H1 (cell line): ENCODE results near the gene TIA1. TPM values are rescaled to one million over a fixed set of nuclear protein-coding genes. Genes with fewer than 3 reads are reported as not detected.

Experiments used
- CTCF ChIA-PET: fragments of 300-600 bp; sonication (Branson Sonifier 250); formaldehyde crosslinking; loops from one replicate; lab custom pipeline; 2021; ENCODE audit not compliant: partially characterized antibody; lab: Charles Lee
- POLR2A ChIA-PET: fragments of 300-600 bp; sonication (Branson Sonifier 250); formaldehyde crosslinking; loops from one replicate; lab custom pipeline; 2021; ENCODE audit warnings: inconsistent platforms; ENCODE audit not compliant: partially characterized antibody; lab: Charles Lee
- DNase-seq, 2 experiments: peaks; one replicate each; pipeline versions ENCODE4 v3.0.0 to v3.0.0-alpha.2; 2010 to 2022; ENCODE audit warnings: low spot score in 2 of 2, low read depth in 1 of 2, mixed read lengths in 1 of 2
- FAIRE-seq: peaks from 2 replicates; lab custom pipeline; 2011; peaks lifted over from hg19 to GRCh38; lab: Jason Lieb, UNC
- H2AFZ ChIP-seq: 2 replicates; pipeline ENCODE4 v1.8.1; 2012; ENCODE audit warnings: low read length, inconsistent platforms
- H2AK5ac ChIP-seq: 2 replicates; pipeline ENCODE4 v1.6.1; 2013; ENCODE audit warnings: low read depth, low read length
- H2BK120ac ChIP-seq: replicated peaks from 2 replicates; pipeline ENCODE3; 2013; ENCODE audit warnings: low read depth, low read length, inconsistent platforms
- H2BK12ac ChIP-seq: 2 replicates; pipeline ENCODE4 v1.6.1; 2013; ENCODE audit warnings: low read depth, low read length
- H2BK15ac ChIP-seq: 2 replicates; pipeline ENCODE4 v1.6.1; 2013; ENCODE audit warnings: low read length
- H2BK20ac ChIP-seq: 2 replicates; pipeline ENCODE4 v1.6.1; 2013; ENCODE audit warnings: low read length
- H2BK5ac ChIP-seq: 2 replicates; pipeline ENCODE4 v1.6.1; 2013; ENCODE audit warnings: low read depth, low read length
- H3K14ac ChIP-seq: 2 replicates; pipeline ENCODE4 v1.6.1; 2013; ENCODE audit warnings: inconsistent platforms; ENCODE audit not compliant: insufficient read length
- H3K18ac ChIP-seq: 2 replicates; pipeline ENCODE4 v1.6.1; 2013; ENCODE audit warnings: low read length; ENCODE audit errors: extremely low read depth
- H3K23ac ChIP-seq: 2 replicates; pipeline ENCODE4 v1.6.1; 2013; ENCODE audit warnings: inconsistent platforms; ENCODE audit not compliant: insufficient read length
- H3K23me2 ChIP-seq: 2 replicates; pipeline ENCODE4 v1.6.1; 2013; ENCODE audit warnings: low read depth, low read length
- H3K27ac ChIP-seq: 2 replicates; pipeline ENCODE4 v1.6.1; 2011; ENCODE audit warnings: low read depth, low read length, inconsistent platforms
- H3K27me3 ChIP-seq, 4 experiments: replicated peaks in 1 of 4; 1 replicate in 1 of 4; 2 replicates in 3 of 4; pipeline versions ENCODE4 v1.6.1 to v1.8.1; 2011 to 2013; ENCODE audit warnings: low read length in 3 of 4, mild to moderate bottlenecking in 3 of 4, inconsistent platforms in 2 of 4, mixed read lengths in 2 of 4, moderate library complexity in 1 of 4; ENCODE audit not compliant: control insufficient read depth in 3 of 4, insufficient read depth in 3 of 4; ENCODE audit errors: extremely low read depth in 1 of 4
- H3K36me3 ChIP-seq, 4 experiments: 2 replicates each; pipeline versions ENCODE4 v1.6.1 to v1.8.1; 2011 to 2013; ENCODE audit warnings: mild to moderate bottlenecking in 4 of 4, low read length in 3 of 4, moderate library complexity in 2 of 4, control low read depth in 1 of 4, inconsistent platforms in 1 of 4; ENCODE audit not compliant: insufficient read depth in 4 of 4, control insufficient read depth in 2 of 4
- H3K4ac ChIP-seq: replicated peaks from 2 replicates; pipeline ENCODE3; 2013; ENCODE audit warnings: low read length, low read depth, mixed read lengths, inconsistent platforms; ENCODE audit not compliant: insufficient read length
- H3K4me1 ChIP-seq, 4 experiments: replicated peaks in 1 of 4; 1 replicate in 1 of 4; 2 replicates in 3 of 4; pipeline versions ENCODE4 v1.6.1 to v1.8.1; 2011 to 2013; ENCODE audit warnings: low read length in 3 of 4, inconsistent platforms in 2 of 4, mixed read lengths in 1 of 4; ENCODE audit not compliant: insufficient read depth in 4 of 4, control insufficient read depth in 3 of 4
- H3K4me2 ChIP-seq, 2 experiments: 2 replicates each; pipeline versions ENCODE4 v1.6.1 to v1.8.1; 2011 to 2013; ENCODE audit warnings: low read depth in 2 of 2, low read length in 2 of 2, control low read depth in 1 of 2, inconsistent platforms in 1 of 2, mild to moderate bottlenecking in 1 of 2; ENCODE audit not compliant: insufficient read depth in 1 of 2
- H3K4me3 ChIP-seq, 4 experiments: fragments of 200-600, 300-600 bp in 1 of 4; sonication (generic), shearing (Covaris generic), sonication (Bioruptor Twin) in 1 of 4; 2 replicates each; pipeline versions ENCODE4 v1.5.1 to v1.8.1; 2011 to 2016; ENCODE audit warnings: low read length in 4 of 4, low read depth in 3 of 4, control low read depth in 2 of 4, inconsistent platforms in 2 of 4, mild to moderate bottlenecking in 2 of 4, mixed read lengths in 1 of 4, moderate library complexity in 1 of 4; ENCODE audit not compliant: insufficient read depth in 2 of 4; ENCODE audit errors: extremely low read depth in 1 of 4
- H3K56ac ChIP-seq: replicated peaks from 2 replicates; pipeline ENCODE3; 2013; ENCODE audit warnings: low read depth, mild to moderate bottlenecking, mixed read lengths, low read length, inconsistent platforms; ENCODE audit not compliant: insufficient read length
- H3K79me1 ChIP-seq: 2 replicates; pipeline ENCODE4 v1.6.1; 2013; ENCODE audit warnings: low read depth, low read length, control low read depth
- H3K79me2 ChIP-seq, 2 experiments: 2 replicates each; pipeline versions ENCODE4 v1.6.1 to v1.8.1; 2012 to 2013; ENCODE audit warnings: low read length in 2 of 2, mild to moderate bottlenecking in 2 of 2, inconsistent platforms in 1 of 2; ENCODE audit not compliant: insufficient read depth in 2 of 2, control insufficient read depth in 1 of 2
- H3K9ac ChIP-seq, 4 experiments: replicated peaks in 1 of 4; 1 replicate in 1 of 4; 2 replicates in 3 of 4; pipeline versions ENCODE4 v1.6.1 to v1.8.1; 2011 to 2013; ENCODE audit warnings: low read depth in 3 of 4, low read length in 3 of 4, control low read depth in 2 of 4, mild to moderate bottlenecking in 2 of 4, moderate library complexity in 2 of 4, inconsistent platforms in 1 of 4; ENCODE audit errors: extremely low read depth in 1 of 4
- H3K9me3 ChIP-seq, 2 experiments: 2 replicates each; pipeline versions ENCODE4 v1.6.1 to v1.8.1; 2012 to 2013; ENCODE audit warnings: mild to moderate bottlenecking in 2 of 2, moderate library complexity in 2 of 2, control low read depth in 1 of 2, inconsistent platforms in 1 of 2, low read depth in 1 of 2, low read length in 1 of 2, mixed read lengths in 1 of 2; ENCODE audit not compliant: insufficient read depth in 2 of 2
- H4K20me1 ChIP-seq, 2 experiments: replicated peaks in 1 of 2; 2 replicates each; pipeline versions ENCODE3 to v1.8.1; 2011 to 2013; ENCODE audit warnings: inconsistent platforms in 2 of 2, low read length in 2 of 2, mild to moderate bottlenecking in 1 of 2; ENCODE audit not compliant: insufficient read depth in 2 of 2, control insufficient read depth in 1 of 2
- H4K5ac ChIP-seq: 2 replicates; pipeline ENCODE4 v1.6.1; 2013; ENCODE audit warnings: low read length, low read depth, mixed read lengths, inconsistent platforms; ENCODE audit not compliant: insufficient read length
- H4K8ac ChIP-seq: 2 replicates; pipeline ENCODE4 v1.8.0; 2013; ENCODE audit warnings: mild to moderate bottlenecking, moderate library complexity, low read length, inconsistent platforms; ENCODE audit not compliant: insufficient read depth; ENCODE audit errors: extremely low read depth
- H4K91ac ChIP-seq: replicated peaks from 2 replicates; pipeline ENCODE3; 2013; ENCODE audit warnings: low read length, mixed read lengths, inconsistent platforms; ENCODE audit not compliant: insufficient read length
- BACH1 ChIP-seq: IDR thresholded peaks from 2 replicates; pipeline ENCODE4 v1.6.1; 2012; ENCODE audit warnings: low read length, improper control_type of control experiment
- BRCA1 ChIP-seq: IDR thresholded peaks from 2 replicates; pipeline ENCODE4 v1.6.1; 2012; ENCODE audit warnings: low read depth, low read length, improper control_type of control experiment
- CHD1 ChIP-seq: IDR thresholded peaks from 2 replicates; pipeline ENCODE4 v1.6.1; 2012; ENCODE audit warnings: low read depth, low read length, improper control_type of control experiment
- GABPA ChIP-seq: IDR thresholded peaks from 2 replicates; pipeline ENCODE4 v1.6.1; 2011; ENCODE audit warnings: mild to moderate bottlenecking, low read length, moderate library complexity, borderline replicate concordance; ENCODE audit not compliant: insufficient read depth
- HDAC2 ChIP-seq, 2 experiments: fragments of 300-600 bp in 1 of 2; sonication (generic) in 1 of 2; IDR thresholded peaks; 2 replicates each; pipeline ENCODE4 v1.6.1; 2011 to 2012; ENCODE audit warnings: low read depth in 2 of 2, low read length in 2 of 2, mild to moderate bottlenecking in 2 of 2, moderate library complexity in 2 of 2, borderline replicate concordance in 1 of 2, inconsistent platforms in 1 of 2
- POU5F1 ChIP-seq: IDR thresholded peaks from 2 replicates; pipeline ENCODE4 v1.6.1; 2011; ENCODE audit warnings: low read depth, mild to moderate bottlenecking, low read length, moderate library complexity
- RXRA ChIP-seq: IDR thresholded peaks from 2 replicates; pipeline ENCODE4 v1.6.1; 2011; ENCODE audit warnings: low read depth, mild to moderate bottlenecking, low read length, moderate library complexity; ENCODE audit not compliant: insufficient read depth
- SP2 ChIP-seq: IDR thresholded peaks from 2 replicates; pipeline ENCODE4 v1.6.1; 2012; ENCODE audit warnings: mild to moderate bottlenecking, low read length, inconsistent platforms
- TEAD4 ChIP-seq: IDR thresholded peaks from 2 replicates; pipeline ENCODE4 v1.6.1; 2012; ENCODE audit warnings: low read depth, low read length, inconsistent platforms, mixed read lengths
- USF2 ChIP-seq: IDR thresholded peaks from 2 replicates; pipeline ENCODE4 v1.6.1; 2011; ENCODE audit warnings: low read length, improper control_type of control experiment
- WGBS, 2 experiments: shearing (Covaris generic) in 1 of 2; methylation state at CpG; one replicate each; pipeline versions ENCODE4 v1.1.6 to v1.1.7; 2013 to 2015; ENCODE audit warnings: low lambda C conversion rate in 2 of 2, mixed read lengths in 2 of 2, inconsistent platforms in 1 of 2, low coverage in 1 of 2, missing lambda C conversion rate in 1 of 2; ENCODE audit not compliant: insufficient replicate concordance in 2 of 2, insufficient coverage in 1 of 2, insufficient read length in 1 of 2; ENCODE audit errors: extremely low coverage in 1 of 2, missing lambda C conversion rate in 1 of 2; 5-methylcytosine and 5-hydroxymethylcytosine counted together
- polyA plus RNA-seq, 7 experiments: library from polyadenylated mRNA; depleted of rRNA in 3 of 7; stranded (reverse) in 5 of 7; unstranded in 2 of 7; fragments of >200 nt in 5 of 7; fragments of 200-250 nt in 2 of 7; gene quantifications; 1 replicate in 5 of 7; 2 replicates in 1 of 7; 4 replicates in 1 of 7; pipeline versions ENCODE4 v1.2.1 to v1.2.3, GENCODE V29; 2011 to 2013; ENCODE audit warnings: missing spikeins in 2 of 7, mixed read lengths in 2 of 7
- total RNA-seq: library from RNA; stranded (reverse); fragmentation: NEBNext Ultra II Directional; extraction: Animal tissue kit (Norgen Biotek cat#: 25700); gene quantifications from 2 replicates; pipeline ENCODE4 v1.2.1, GENCODE V29; 2021
- TF ChIP-seq, protein P1 (sequence below): IDR thresholded peaks from 2 replicates; pipeline ENCODE4 v1.6.1; 2012; ENCODE audit warnings: inconsistent platforms

TIA1 gene
- total and polyA plus RNA-seq, 2 of the 8 experiments (the other 6 are each of a cell fraction or from before 2014, with no cell fraction given) = 58.6 to 181 TPM

- WGBS, 2 experiments = 86% methylated on average over 4 of the region's 4 CpGs; no CpG with 5 or more reads in 1 of the 2 experiments
- POLR2A ChIA-PET = interaction anchor here (0.6 to 2.5 kb wide), 7 partner anchors 8 to 268 kb away, joined by 3 to 15 read pairs (median 5); partner anchors contain the start of genes C2orf42 and MXD1
- CTCF ChIA-PET = interaction anchor here (1.8 kb wide), 1 partner anchor 8 kb away, joined by 5 read pairs; the partner anchor contains the start of gene C2orf42
These were observed 65.7 kb downstream of the TIA1 start for GRCh38 chr2:70182689-70183088.

More at GRCh38 chr2:70182689-70183088, 65.7 kb downstream of the TIA1 start:
- no peak overlapping the region for H3K27ac ChIP-seq
- H4K8ac ChIP-seq = no peak overlapping the region
- H4K91ac ChIP-seq = no peak overlapping the region
- no peak overlapping the region for H2BK15ac ChIP-seq
- no peaks in the 10 kb centered on the region for H4K20me1 ChIP-seq
- no peak overlapping the region for H3K4me3 ChIP-seq
- TF ChIP-seq HDAC2 (IDR thresholded peaks at IDR 0.05; ENCODE audit: borderline replicate concordance in 1 of 2, low read depth in 2 of 2, low read length in 2 of 2) (no peak), BRCA1 (no peak), RXRA (no peak), SP2 (no peak), CHD1 (no peak), POU5F1 (no peak), TEAD4 (no peak), GABPA (no peak), BACH1 (no peak), USF2 (no peak)
- TF ChIP-seq, protein P1, sequence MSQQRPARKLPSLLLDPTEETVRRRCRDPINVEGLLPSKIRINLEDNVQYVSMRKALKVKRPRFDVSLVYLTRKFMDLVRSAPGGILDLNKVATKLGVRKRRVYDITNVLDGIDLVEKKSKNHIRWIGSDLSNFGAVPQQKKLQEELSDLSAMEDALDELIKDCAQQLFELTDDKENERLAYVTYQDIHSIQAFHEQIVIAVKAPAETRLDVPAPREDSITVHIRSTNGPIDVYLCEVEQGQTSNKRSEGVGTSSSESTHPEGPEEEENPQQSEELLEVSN = no peak
- H3K56ac ChIP-seq = no peak overlapping the region
- no peak overlapping the region for H3K14ac ChIP-seq
- no peak overlapping the region for H3K4ac ChIP-seq
- H3K18ac ChIP-seq = no peak overlapping the region
- no peaks in the 10 kb centered on the region for H3K4me1 ChIP-seq
- no peaks in the 10 kb centered on the region for H3K79me2 ChIP-seq
- no peak overlapping the region for H2BK20ac ChIP-seq
- DNase-seq (no peak), FAIRE-seq (no peak)
- no peak overlapping the region for H2BK12ac ChIP-seq
- H3K27me3 ChIP-seq = no peaks in the 10 kb centered on the region
- no peak overlapping the region for H2AK5ac ChIP-seq
- H3K23me2 ChIP-seq = no peaks in the 10 kb centered on the region
- H3K9ac ChIP-seq = no peak overlapping the region
- no peak overlapping the region for H3K23ac ChIP-seq
- no peak overlapping the region for H2BK120ac ChIP-seq
- no peak overlapping the region for H2BK5ac ChIP-seq
- H4K5ac ChIP-seq = no peak overlapping the region
- H2AFZ ChIP-seq = no peak overlapping the region
- H3K36me3 ChIP-seq = peaks cover 0 to 20% (median 7%) of the 10 kb centered on the region in 4 experiments; a peak in 6 of 8 replicates
- H3K79me1 ChIP-seq = no peaks in the 10 kb centered on the region
- H3K9me3 ChIP-seq = no peaks in the 10 kb centered on the region
- H3K4me2 ChIP-seq = no peak overlapping the region
